Activated CD8-positive, alpha-beta memory T cell treated with anti-CD3 and anti-CD28 coated beads for 4 hours (primary cell): ENCODE data around the gene CBFA2T2.
"Not testable (repeated sequence)": the region's sequence is repeated elsewhere in the genome, so short reads cannot be mapped to it uniquely, and the experiment has no call there.

Experiments
- DNase-seq, 2 donors: peaks; one replicate each; pipeline ENCODE4 v3.0.0-alpha.2; 2020; ENCODE audit warnings: low read depth in 2 of 2

CBFA2T2 gene

GRCh38 chr20:33624399-33624798 is 134.5 kb downstream of the CBFA2T2 start:
- DNase-seq, result no peak

- DNase-seq, result no peak
Observed at GRCh38 chr20:33626190-33626589, 136.3 kb downstream of the CBFA2T2 start.

- no peak for DNase-seq
Observed at GRCh38 chr20:33627577-33628216, 137.8 kb downstream of the CBFA2T2 start.

GRCh38 chr20:33629533-33629932 is 139.6 kb downstream of the CBFA2T2 start:
- DNase-seq, result no peak

- DNase-seq, result no peak
Observed at GRCh38 chr20:33629979-33630378, 140.1 kb downstream of the CBFA2T2 start.

- DNase-seq, result no peak
Observed at GRCh38 chr20:33630507-33630906, 140.6 kb downstream of the CBFA2T2 start.

GRCh38 chr20:33631910-33632309 is 142.0 kb downstream of the CBFA2T2 start:
- DNase-seq, result not testable (repeated sequence)

GRCh38 chr20:33635341-33635740 is 145.4 kb downstream of the CBFA2T2 start:
- no peak for DNase-seq

GRCh38 chr20:33636776-33637175 is 146.9 kb downstream of the CBFA2T2 start:
- DNase-seq, result no peak

GRCh38 chr20:33640287-33640686 is 150.4 kb downstream of the CBFA2T2 start:
- DNase-seq, result no peak

- no peak for DNase-seq
Observed at GRCh38 chr20:33644313-33645071, 154.6 kb downstream of the CBFA2T2 start.

- no peak for DNase-seq
Observed at GRCh38 chr20:33645072-33645358, 155.1 kb downstream of the CBFA2T2 start.

GRCh38 chr20:33645396-33645795 is 155.5 kb downstream of the CBFA2T2 start:
- DNase-seq, result no peak

- DNase-seq, result no peak
Observed at GRCh38 chr20:33646191-33646590, 156.3 kb downstream of the CBFA2T2 start.

GRCh38 chr20:33646959-33647602 is 157.2 kb downstream of the CBFA2T2 start:
- not testable (repeated sequence) for DNase-seq

GRCh38 chr20:33647603-33648395 is 157.9 kb downstream of the CBFA2T2 start:
- DNase-seq, result no peak

- DNase-seq, result no peak
Observed at GRCh38 chr20:33648396-33649004, 158.6 kb downstream of the CBFA2T2 start.

GRCh38 chr20:33649201-33649681 is 159.3 kb downstream of the CBFA2T2 start:
- DNase-seq, result no peak

- no peak for DNase-seq
Observed at GRCh38 chr20:33650111-33650752, 160.3 kb downstream of the CBFA2T2 start.

- DNase-seq, result no peak
Observed at GRCh38 chr20:33650753-33651561, 161.1 kb downstream of the CBFA2T2 start.
